Activated CD4-positive, alpha-beta T cell treated with anti-CD3 and anti-CD28 coated beads, Interleukin-2, amount 10 ng/mL, durations not matched to agents 7 days and 5 days (primary cell): ENCODE results near the gene RCVRN. TPM values are rescaled to one million over a fixed set of nuclear protein-coding genes. Genes with fewer than 3 reads are reported as not detected.
"Not testable (repeated sequence)": the region's sequence is repeated elsewhere in the genome, so short reads cannot be mapped to it uniquely, and the experiment has no call there.

Source experiments
- CTCF ChIA-PET: fragments of 350-600 bp; sonication (Branson Sonifier 250); formaldehyde crosslinking; loops from one replicate; lab custom pipeline; 2021; ENCODE audit warnings: antibody characterized with exemption; lab: Charles Lee
- POLR2A ChIA-PET: fragments of 350-600 bp; sonication (Branson Sonifier 250); formaldehyde crosslinking; loops from one replicate; lab custom pipeline; 2021; ENCODE audit warnings: antibody characterized with exemption; lab: Charles Lee
- DNase-seq: peaks from one replicate; pipeline ENCODE4 v3.0.0-alpha.2; 2020
- H3K27ac Mint-ChIP-seq: one replicate; pipeline ENCODE4 v1.8.0; 2021; ENCODE audit warnings: mild to moderate bottlenecking, moderate library complexity, mixed read lengths
- H3K27me3 Mint-ChIP-seq: one replicate; pipeline ENCODE4 v1.8.0; 2021; ENCODE audit warnings: mixed read lengths
- H3K36me3 Mint-ChIP-seq: one replicate; pipeline ENCODE4 v1.8.0; 2021; ENCODE audit warnings: low read depth, mixed read lengths
- H3K4me1 Mint-ChIP-seq: one replicate; pipeline ENCODE4 v1.8.0; 2021; ENCODE audit warnings: mixed read lengths
- H3K4me3 Mint-ChIP-seq: one replicate; pipeline ENCODE4 v1.8.0; 2021; ENCODE audit warnings: mild to moderate bottlenecking, moderate library complexity, mixed read lengths
- H3K9me3 Mint-ChIP-seq: one replicate; pipeline ENCODE4 v1.8.0; 2021; ENCODE audit warnings: mixed read lengths
- total RNA-seq, 2 experiments: library from RNA; stranded (reverse); gene quantifications; one replicate each; pipeline ENCODE4 v1.2.3, GENCODE V29; 2021

RCVRN gene
- total RNA-seq, 2 experiments from 2014 or later = not detected

DNA sequence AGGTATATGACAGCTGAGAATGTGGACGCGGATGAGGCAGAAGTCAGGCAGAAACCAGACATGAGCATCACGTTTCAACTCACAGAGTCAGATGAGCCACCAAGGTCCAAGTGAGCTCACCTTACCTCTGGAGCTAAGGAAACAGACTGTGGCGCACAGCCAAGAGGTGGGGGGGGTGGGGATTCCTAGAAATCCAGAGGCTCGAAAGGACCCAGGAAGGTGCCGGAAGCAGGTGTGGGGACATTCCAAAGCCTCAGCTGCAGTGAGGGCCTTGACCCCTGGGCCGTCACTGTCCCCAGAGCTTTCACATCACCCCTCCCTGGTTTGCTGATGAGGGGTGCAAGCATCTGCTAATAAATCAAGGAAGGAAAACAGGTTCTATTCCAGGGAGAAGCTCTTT is 29.3 kb upstream of the RCVRN start:
- no peaks in the 10 kb centered on the region for H3K36me3 Mint-ChIP-seq
- H3K4me1 Mint-ChIP-seq = no peaks in the 10 kb centered on the region
- H3K9me3 Mint-ChIP-seq = peaks cover 5% of the 10 kb centered on the region
- H3K4me3 Mint-ChIP-seq = no peak overlapping the region
- DNase-seq = no peak
- no peaks in the 10 kb centered on the region for H3K27me3 Mint-ChIP-seq
- CTCF ChIA-PET = no interaction called here
- POLR2A ChIA-PET = no interaction called here
- no peak overlapping the region for H3K27ac Mint-ChIP-seq

- Mint-ChIP-seq H3K4me3 (no peak overlapping the region), H3K27ac (no peak overlapping the region), H3K36me3 (no peaks in the 10 kb centered on the region), H3K4me1 (no peaks in the 10 kb centered on the region), H3K9me3 (no peaks in the 10 kb centered on the region), H3K27me3 (no peaks in the 10 kb centered on the region)
- ChIA-PET POLR2A (no interaction called here), CTCF (no interaction called here)
- no peak for DNase-seq
Observed at GRCh38 chr17:9932491-9932890, 27.4 kb upstream of the RCVRN start.

GRCh38 chr17:9931144-9931741 is 26.2 kb upstream of the RCVRN start:
- Mint-ChIP-seq H3K27me3 (no peaks in the 10 kb centered on the region), H3K4me1 (no peaks in the 10 kb centered on the region), H3K36me3 (no peaks in the 10 kb centered on the region), H3K9me3 (no peaks in the 10 kb centered on the region), H3K27ac (no peak overlapping the region), H3K4me3 (no peak overlapping the region)
- no peak for DNase-seq
- POLR2A ChIA-PET = no interaction called here
- CTCF ChIA-PET = interaction anchor here (0.7 kb wide), 1 partner anchor 134 kb away, joined by 3 read pairs; no protein-coding TSS in a partner anchor

- H3K36me3 Mint-ChIP-seq = no peaks in the 10 kb centered on the region
- no peaks in the 10 kb centered on the region for H3K4me1 Mint-ChIP-seq
- no peak overlapping the region for H3K4me3 Mint-ChIP-seq
- H3K27ac Mint-ChIP-seq = no peak overlapping the region
- CTCF ChIA-PET = no interaction called here
- DNase-seq = no peak
- POLR2A ChIA-PET = no interaction called here
- H3K27me3 Mint-ChIP-seq = no peaks in the 10 kb centered on the region
- no peaks in the 10 kb centered on the region for H3K9me3 Mint-ChIP-seq
Observed at GRCh38 chr17:9929871-9930270, 24.8 kb upstream of the RCVRN start.

- no peak for DNase-seq
- Mint-ChIP-seq H3K27me3 (no peaks in the 10 kb centered on the region), H3K9me3 (no peaks in the 10 kb centered on the region), H3K36me3 (no peaks in the 10 kb centered on the region), H3K4me3 (no peak overlapping the region), H3K27ac (no peak overlapping the region), H3K4me1 (no peaks in the 10 kb centered on the region)
- POLR2A ChIA-PET = no interaction called here
- CTCF ChIA-PET = no interaction called here
Observed at GRCh38 chr17:9928601-9929333, 23.7 kb upstream of the RCVRN start.

- Mint-ChIP-seq H3K27ac (no peak overlapping the region), H3K4me1 (no peaks in the 10 kb centered on the region), H3K4me3 (no peak overlapping the region), H3K36me3 (no peaks in the 10 kb centered on the region), H3K9me3 (no peaks in the 10 kb centered on the region), H3K27me3 (no peaks in the 10 kb centered on the region)
- ChIA-PET CTCF (interaction anchor here (1.4 kb wide), 1 partner anchor 301 kb away, joined by 4 read pairs; no protein-coding TSS in a partner anchor), POLR2A (no interaction called here)
- no peak for DNase-seq
Observed at GRCh38 chr17:9926150-9926804, 21.2 kb upstream of the RCVRN start.

- no peak for DNase-seq
- ChIA-PET POLR2A (no interaction called here), CTCF (no interaction called here)
- Mint-ChIP-seq H3K36me3 (no peaks in the 10 kb centered on the region), H3K4me1 (no peaks in the 10 kb centered on the region), H3K9me3 (no peaks in the 10 kb centered on the region), H3K4me3 (no peak overlapping the region), H3K27ac (no peak overlapping the region), H3K27me3 (no peaks in the 10 kb centered on the region)
Observed at GRCh38 chr17:9925457-9925856, 20.4 kb upstream of the RCVRN start.

DNA sequence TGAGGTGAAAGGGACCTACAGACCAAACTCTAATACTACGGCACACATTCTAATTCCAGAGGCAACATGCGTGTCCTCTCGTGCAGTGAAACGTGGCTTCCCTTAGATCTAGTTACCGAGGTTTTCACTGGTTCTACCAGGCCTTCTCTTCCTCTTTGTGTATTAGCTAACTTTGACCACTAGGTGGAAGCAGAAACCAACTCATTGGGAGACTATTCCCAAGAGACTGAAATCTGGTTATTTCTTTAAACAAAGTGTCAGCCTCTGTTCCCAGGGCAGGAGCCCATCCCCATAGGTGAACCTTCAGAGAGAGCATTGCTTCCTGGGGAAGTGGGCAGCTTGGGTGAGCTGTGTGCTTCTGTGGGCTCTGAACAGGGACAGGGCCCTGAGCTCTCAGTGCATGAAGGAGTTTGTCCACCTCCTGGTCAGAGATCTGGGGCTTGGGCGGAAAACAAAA is 19.7 kb upstream of the RCVRN start:
- no peaks in the 10 kb centered on the region for H3K36me3 Mint-ChIP-seq
- no peak for DNase-seq
- no peaks in the 10 kb centered on the region for H3K27me3 Mint-ChIP-seq

GRCh38 chr17:9922012-9922848 is 17.2 kb upstream of the RCVRN start:
- CTCF ChIA-PET = no interaction called here
- POLR2A ChIA-PET = no interaction called here
- H3K27me3 Mint-ChIP-seq = no peaks in the 10 kb centered on the region
- H3K9me3 Mint-ChIP-seq = no peaks in the 10 kb centered on the region
- DNase-seq = no peak
- H3K36me3 Mint-ChIP-seq = no peaks in the 10 kb centered on the region
- H3K27ac Mint-ChIP-seq = no peak overlapping the region
- no peak overlapping the region for H3K4me3 Mint-ChIP-seq
- H3K4me1 Mint-ChIP-seq = no peaks in the 10 kb centered on the region

More for the DNA sequence above, 19.7 kb upstream of the RCVRN start:
- POLR2A ChIA-PET = no interaction called here
- Mint-ChIP-seq H3K9me3 (no peaks in the 10 kb centered on the region), H3K27ac (no peak overlapping the region), H3K4me1 (no peaks in the 10 kb centered on the region), H3K4me3 (no peak overlapping the region)
- CTCF ChIA-PET = interaction anchor here (0.8 kb wide), 1 partner anchor 17 kb away, joined by 4 read pairs; no protein-coding TSS in a partner anchor

- H3K9me3 Mint-ChIP-seq, DNase-seq, H3K4me1 Mint-ChIP-seq, H3K27me3 Mint-ChIP-seq, H3K36me3 Mint-ChIP-seq, H3K4me3 Mint-ChIP-seq, CTCF ChIA-PET, H3K27ac Mint-ChIP-seq, POLR2A ChIA-PET: not testable (repeated sequence)
Observed at GRCh38 chr17:9921216-9921615, 16.1 kb upstream of the RCVRN start.

GRCh38 chr17:9918804-9919352 is 13.8 kb upstream of the RCVRN start:
- Mint-ChIP-seq H3K27ac (no peak overlapping the region), H3K27me3 (no peaks in the 10 kb centered on the region), H3K9me3 (no peaks in the 10 kb centered on the region), H3K4me3 (no peak overlapping the region), H3K4me1 (no peaks in the 10 kb centered on the region), H3K36me3 (no peaks in the 10 kb centered on the region)
- DNase-seq = no peak
- CTCF ChIA-PET = no interaction called here
- POLR2A ChIA-PET = no interaction called here

DNA sequence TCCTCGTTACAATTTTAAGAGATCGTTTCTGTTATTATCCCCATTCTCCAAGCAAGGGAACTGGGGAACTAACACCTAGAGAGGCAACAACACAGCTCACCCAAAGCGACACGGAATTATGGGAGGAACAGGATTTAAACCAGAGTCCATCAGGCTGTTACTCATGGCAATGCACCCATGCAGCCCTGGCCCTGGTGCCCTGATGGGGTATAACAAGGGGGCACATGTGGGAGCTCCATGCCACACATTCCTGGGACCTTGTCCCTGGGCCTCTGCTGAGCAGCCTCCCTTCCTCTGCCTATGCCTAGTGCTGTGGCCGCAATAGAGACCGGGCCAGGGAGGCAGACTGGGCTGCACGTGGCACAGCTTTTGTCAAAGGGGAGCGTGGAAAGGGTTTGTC is 13.3 kb upstream of the RCVRN start:
- no peak for DNase-seq
- ChIA-PET POLR2A (no interaction called here), CTCF (interaction anchor here (0.5 kb wide), 1 partner anchor 305 kb away, joined by 4 read pairs; no protein-coding TSS in a partner anchor)
- Mint-ChIP-seq H3K27me3 (no peaks in the 10 kb centered on the region), H3K36me3 (no peaks in the 10 kb centered on the region), H3K27ac (no peak overlapping the region), H3K9me3 (no peaks in the 10 kb centered on the region), H3K4me1 (no peaks in the 10 kb centered on the region), H3K4me3 (no peak overlapping the region)
